GM19455 (cell line): ENCODE results near the gene PPM1F.
"Not testable (repeated sequence)": the region's sequence is repeated elsewhere in the genome, so short reads cannot be mapped to it uniquely, and the experiment has no call there.

Experiments
- ATAC-seq: cut with Tn5 transposase; IDR thresholded peaks from one replicate; pipeline ENCODE4 v1.9.1; 2021; ENCODE audit not compliant: unreplicated experiment

Gene PPM1F

GRCh38 chr22:21921729-21922128 is 30.9 kb downstream of the PPM1F start:
- no peak for ATAC-seq

- ATAC-seq = no peak
These were observed 31.4 kb downstream of the PPM1F start for GRCh38 chr22:21921184-21921721.

- ATAC-seq = no peak
These were observed 32.1 kb downstream of the PPM1F start for GRCh38 chr22:21920341-21921183.

GRCh38 chr22:21919526-21920307 is 32.9 kb downstream of the PPM1F start:
- no peak for ATAC-seq

- no peak for ATAC-seq
These were observed 34.0 kb downstream of the PPM1F start for GRCh38 chr22:21918466-21919185.

- no peak for ATAC-seq
These were observed 34.7 kb downstream of the PPM1F start for GRCh38 chr22:21917959-21918261.

- no peak for ATAC-seq
These were observed 35.3 kb downstream of the PPM1F start for GRCh38 chr22:21917181-21917958.

- no peak for ATAC-seq
These were observed 36.2 kb downstream of the PPM1F start for GRCh38 chr22:21916309-21916918.

- ATAC-seq = no peak
These were observed 36.9 kb downstream of the PPM1F start for GRCh38 chr22:21915624-21916308.

- ATAC-seq = not testable (repeated sequence)
These were observed 38.5 kb downstream of the PPM1F start for GRCh38 chr22:21914033-21914642.

- not testable (repeated sequence) for ATAC-seq
These were observed 42.3 kb downstream of the PPM1F start for GRCh38 chr22:21910367-21910766.

GRCh38 chr22:21909871-21910270 is 42.8 kb downstream of the PPM1F start:
- no peak for ATAC-seq

- ATAC-seq = no peak
These were observed 44.8 kb downstream of the PPM1F start for GRCh38 chr22:21907638-21908522.

- not testable (repeated sequence) for ATAC-seq
These were observed 47.4 kb downstream of the PPM1F start for GRCh38 chr22:21905234-21905633.

GRCh38 chr22:21904250-21904789 is 48.3 kb downstream of the PPM1F start:
- no peak for ATAC-seq

- no peak for ATAC-seq
These were observed 49.4 kb downstream of the PPM1F start for GRCh38 chr22:21903283-21903682.

- ATAC-seq = no peak
These were observed 50.2 kb downstream of the PPM1F start for GRCh38 chr22:21902296-21903087.
